ENCODE measurements around the gene SLC38A4. TPM values are rescaled to one million over a fixed set of nuclear protein-coding genes. Genes with fewer than 3 reads are reported as not detected.
"Not testable (repeated sequence)": the region's sequence is repeated elsewhere in the genome, so short reads cannot be mapped to it uniquely, and the experiment has no call there.

SLC38A4 gene
- polyA plus RNA-seq, 1 of the 3 experiments (the other 2 are of a cell fraction): 66.7 TPM

- no peak for TF ChIP-seq CHD2 (IDR thresholded peaks at IDR 0.05; ENCODE audit: low read length, partially characterized antibody)
Observed at GRCh38 chr12:46855760-46856159, 30.0 kb upstream of the SLC38A4 start (continued).

GRCh38 chr12:46854188-46854587, 28.4 kb upstream of the SLC38A4 start:
- H3K9me2 ChIP-seq; H3K79me2 ChIP-seq (ENCODE audit: insufficient read depth); H3K9ac ChIP-seq; H3K27me3 ChIP-seq (ENCODE audit: insufficient read depth); POLR2A ChIA-PET; CTCF ChIA-PET; H3K4me1 ChIP-seq (ENCODE audit: control insufficient read depth in 1 of 2, insufficient read depth in 2 of 2, low read depth in 1 of 2, low read length in 1 of 2); DNase-seq; H3K36me3 ChIP-seq (replicated peaks in 1 of 2; ENCODE audit: control insufficient read depth in 1 of 2, insufficient read depth in 2 of 2, low read length in 1 of 2); H3K4me2 ChIP-seq; H3K27ac ChIP-seq (ENCODE audit: low read depth in 2 of 2, low read length in 1 of 2); H4K20me1 ChIP-seq (ENCODE audit: insufficient read depth); H2AFZ ChIP-seq (ENCODE audit: low read depth); H3F3A ChIP-seq (replicated peaks; ENCODE audit: insufficient read depth); H3K4me3 ChIP-seq (ENCODE audit: low read depth in 2 of 2, low read length in 1 of 2): not testable (repeated sequence)
- peaks cover 34% of the 10 kb centered on the region; the same call in 1 of the 2 replicates for H3K9me3 ChIP-seq

- H3K79me2 ChIP-seq (ENCODE audit: insufficient read depth); H3K27me3 ChIP-seq (ENCODE audit: insufficient read depth); CTCF ChIA-PET; POLR2A ChIA-PET; H3K9me3 ChIP-seq; H3K4me3 ChIP-seq (ENCODE audit: low read depth in 2 of 2, low read length in 1 of 2); H3K4me2 ChIP-seq; H3F3A ChIP-seq (replicated peaks; ENCODE audit: insufficient read depth); H3K9me2 ChIP-seq; H3K9ac ChIP-seq; H3K36me3 ChIP-seq (replicated peaks in 1 of 2; ENCODE audit: control insufficient read depth in 1 of 2, insufficient read depth in 2 of 2, low read length in 1 of 2); H3K4me1 ChIP-seq (ENCODE audit: control insufficient read depth in 1 of 2, insufficient read depth in 2 of 2, low read depth in 1 of 2, low read length in 1 of 2); DNase-seq; H3K27ac ChIP-seq (ENCODE audit: low read depth in 2 of 2, low read length in 1 of 2); H4K20me1 ChIP-seq (ENCODE audit: insufficient read depth): not testable (repeated sequence)
- H2AFZ ChIP-seq (ENCODE audit: low read depth): peak overlapping the region; percentile 47; the same call in 1 of the 2 replicates
- WGBS (ENCODE audit: low lambda C conversion rate): 11% methylated on average over 4 of the region's 8 CpGs
Observed at GRCh38 chr12:46848792-46849191, 23.0 kb upstream of the SLC38A4 start.

GRCh38 chr12:46847001-46847400, 21.2 kb upstream of the SLC38A4 start:
- Histone ChIP-seq H3K4me1 (ENCODE audit: control insufficient read depth in 1 of 2, insufficient read depth in 2 of 2, low read depth in 1 of 2, low read length in 1 of 2) (no peaks in the 10 kb centered on the region), H3K4me3 (ENCODE audit: low read depth in 2 of 2, low read length in 1 of 2) (no peak overlapping the region), H3K9me3 (no peaks in the 10 kb centered on the region), H4K20me1 (ENCODE audit: insufficient read depth) (no peaks in the 10 kb centered on the region), H3K9me2 (no peaks in the 10 kb centered on the region), H3K27ac (ENCODE audit: low read depth in 2 of 2, low read length in 1 of 2) (no peak overlapping the region), H3K36me3 (replicated peaks in 1 of 2; ENCODE audit: control insufficient read depth in 1 of 2, insufficient read depth in 2 of 2, low read length in 1 of 2) (peaks cover 0 to 4% of the 10 kb centered on the region in 2 experiments), H3K4me2 (no peak overlapping the region), H3K9ac (no peak overlapping the region), H2AFZ (ENCODE audit: low read depth) (no peak overlapping the region), H3K79me2 (ENCODE audit: insufficient read depth) (no peaks in the 10 kb centered on the region), H3K27me3 (ENCODE audit: insufficient read depth) (no peaks in the 10 kb centered on the region), H3F3A (replicated peaks; ENCODE audit: insufficient read depth) (no peaks in the 10 kb centered on the region)
- POLR2A ChIA-PET: no interaction called here
- CTCF ChIA-PET: no interaction called here
- TF ChIP-seq CTCF (IDR thresholded peaks at IDR 0.05): no peak
- no peak for TF ChIP-seq USF2 (IDR thresholded peaks at IDR 0.05; ENCODE audit: borderline replicate concordance, low read depth, low read length)
- no peak for TF ChIP-seq FOXM1 (IDR thresholded peaks at IDR 0.05; ENCODE audit: low read depth)
- TF ChIP-seq TAF1 (IDR thresholded peaks at IDR 0.05; ENCODE audit: borderline replicate concordance, low read depth, low read length): no peak
- no peak for TF ChIP-seq GATA2 (CRISPR knock-in tag; IDR thresholded peaks at IDR 0.05)
- no peak for TF ChIP-seq IRF3 (IDR thresholded peaks at IDR 0.05; ENCODE audit: low read depth, low read length)
- WGBS (ENCODE audit: low lambda C conversion rate): 67% methylated on average over 1 of the region's 1 CpG
- no peak for DNase-seq

Data from SK-N-SH (cell line).